GM12878 (cell line): ENCODE data around the gene CDH4. TPM values are rescaled to one million over a fixed set of nuclear protein-coding genes. Genes with fewer than 3 reads are reported as not detected.

ENCODE experiments used
- ATAC-seq: fragments of 200-7000 bp; cut with Tn5 transposase; 3 replicates; pipeline ENCODE4 v1.9.1; 2020; ENCODE audit warnings: mild to moderate bottlenecking, moderate library complexity
- BruUV-seq: library from RNA; stranded (reverse); fragments of 400-500 nt; replicated peaks from 2 replicates; lab custom pipeline; 2021; lab: Mats Ljungman, UMichigan
- CTCF ChIA-PET: fragments of 300-600 bp; sonication (Branson Sonifier 250); formaldehyde crosslinking; extraction: SDS; loops from one replicate; lab custom pipeline; 2021; ENCODE audit warnings: inconsistent platforms; lab: Yijun Ruan, JAX
- POLR2A ChIA-PET: fragments of 350-600 bp; formaldehyde crosslinking; extraction: SDS; loops from one replicate; lab custom pipeline; 2021; ENCODE audit warnings: inconsistent platforms; lab: Charles Lee
- RAD21 ChIA-PET: fragments of 300-600 bp; sonication (Branson Sonifier 250); formaldehyde crosslinking; loops from one replicate; lab custom pipeline; 2023; ENCODE audit warnings: antibody characterized with exemption; ENCODE audit not compliant: unreplicated experiment; lab: Charles Lee
- SMC1A ChIA-PET: fragments of 300-600 bp; sonication (Branson Sonifier 250); formaldehyde crosslinking; loops from one replicate; lab custom pipeline; 2023; ENCODE audit not compliant: unreplicated experiment, uncharacterized antibody; lab: Charles Lee
- DNase-seq: peaks from one replicate; pipeline ENCODE4 v3.0.0-alpha.2; 2011; ENCODE audit warnings: low read depth, low spot score
- FAIRE-seq: peaks from 3 replicates; lab custom pipeline; 2011; peaks lifted over from hg19 to GRCh38; lab: Jason Lieb, UNC
- H2AFZ ChIP-seq: 2 replicates; pipeline ENCODE4 v1.6.0; 2011; ENCODE audit warnings: low read depth, low read length, control low read depth; ENCODE audit not compliant: control insufficient read depth
- H3K27ac ChIP-seq: 2 replicates; pipeline ENCODE4 v1.5.1; 2011; ENCODE audit warnings: control low read depth; ENCODE audit not compliant: control insufficient read depth, insufficient read depth
- H3K27me3 ChIP-seq, 2 experiments: replicated peaks in 1 of 2; 2 replicates each; pipeline versions ENCODE4 v1.6.0 to v1.6.1; 2011; ENCODE audit warnings: low read length in 1 of 2; ENCODE audit not compliant: control insufficient read depth in 2 of 2, insufficient read depth in 2 of 2
- H3K36me3 ChIP-seq, 2 experiments: 2 replicates each; pipeline ENCODE4 v1.5.1; 2011; ENCODE audit warnings: low read length in 1 of 2; ENCODE audit not compliant: control insufficient read depth in 2 of 2, insufficient read depth in 2 of 2
- H3K4me1 ChIP-seq: 2 replicates; pipeline ENCODE4 v1.6.1; 2011; ENCODE audit warnings: mild to moderate bottlenecking, low read length, moderate library complexity, mixed read lengths; ENCODE audit not compliant: control insufficient read depth, insufficient read depth
- H3K4me2 ChIP-seq: 2 replicates; pipeline ENCODE4 v1.6.0; 2011; ENCODE audit warnings: control low read depth; ENCODE audit not compliant: control insufficient read depth, insufficient read depth
- H3K4me3 ChIP-seq: fragments of 200-600 bp; sonication (generic); 2 replicates; pipeline ENCODE4 v1.5.1; 2016
- H3K79me2 ChIP-seq: 2 replicates; pipeline ENCODE4 v1.6.0; 2011; ENCODE audit warnings: low read length; ENCODE audit not compliant: control insufficient read depth, insufficient read depth
- H3K9ac ChIP-seq: 2 replicates; pipeline ENCODE4 v1.8.0; 2011; ENCODE audit warnings: low read length, control low read depth, mixed read lengths; ENCODE audit not compliant: control insufficient read depth, insufficient read depth
- H3K9me3 ChIP-seq: replicated peaks from 3 replicates; pipeline ENCODE4 v1.5.1; 2011; ENCODE audit warnings: mild to moderate bottlenecking, low read length; ENCODE audit not compliant: control insufficient read depth, insufficient read depth
- H4K20me1 ChIP-seq: 2 replicates; pipeline ENCODE4 v1.6.0; 2011; ENCODE audit not compliant: control insufficient read depth, insufficient read depth
- ATF7 ChIP-seq: fragments of 450-650 bp; IDR thresholded peaks from 2 replicates; pipeline ENCODE4 v1.6.1; 2016; ENCODE audit warnings: low read depth, mild to moderate bottlenecking
- CBX5 ChIP-seq: sonication (generic); IDR thresholded peaks from 2 replicates; pipeline ENCODE4 v1.6.1; 2016; ENCODE audit warnings: low read depth, moderate library complexity, mild to moderate bottlenecking, inconsistent platforms
- CTCF ChIP-seq, 3 experiments: IDR thresholded peaks in 2 of 3; conservative IDR thresholded peaks in 1 of 3; 2 replicates each; pipeline ENCODE4 v1.5.1; 2011; ENCODE audit warnings: low read depth in 3 of 3, low read length in 3 of 3, mild to moderate bottlenecking in 3 of 3, control low read depth in 2 of 3, moderate library complexity in 2 of 3, inconsistent platforms in 1 of 3, mixed read lengths in 1 of 3; ENCODE audit not compliant: control insufficient read depth in 2 of 3, insufficient read depth in 1 of 3; ENCODE audit errors: extremely low read depth in 1 of 3
- EGR1 ChIP-seq, 2 experiments: IDR thresholded peaks; 1 replicate in 1 of 2; 2 replicates in 1 of 2; pipeline ENCODE4 v1.6.1; 2011 to 2012; ENCODE audit warnings: low read depth in 2 of 2, low read length in 2 of 2, borderline replicate concordance in 1 of 2, mild to moderate bottlenecking in 1 of 2, moderate library complexity in 1 of 2
- EZH2 ChIP-seq: IDR thresholded peaks from 2 replicates; pipeline ENCODE4 v1.6.1; 2012; ENCODE audit warnings: low read depth, mild to moderate bottlenecking, control low read depth, inconsistent platforms, low read length, borderline replicate concordance; ENCODE audit not compliant: control insufficient read depth
- HSF1 ChIP-seq: fragments of 150-350 bp; IDR thresholded peaks from 2 replicates; pipeline ENCODE4 v1.6.1; 2014; ENCODE audit warnings: mild to moderate bottlenecking, low read depth, low read length
- KDM1A ChIP-seq: fragments of 200-600 bp; sonication (generic); IDR thresholded peaks from 2 replicates; pipeline ENCODE4 v1.6.1; 2016; ENCODE audit warnings: borderline replicate concordance
- MYB ChIP-seq: fragments of 150-350 bp; IDR thresholded peaks from 2 replicates; pipeline ENCODE4 v1.6.1; 2014; ENCODE audit warnings: mild to moderate bottlenecking, low read depth, low read length, borderline replicate concordance
- RAD51 ChIP-seq: fragments of 450-650 bp; IDR thresholded peaks from 2 replicates; pipeline ENCODE4 v1.6.1; 2016; ENCODE audit warnings: moderate library complexity, mild to moderate bottlenecking, inconsistent platforms
- RELA ChIP-seq: fragments of 450-650 bp; IDR thresholded peaks from 2 replicates; pipeline ENCODE4 v1.8.0; 2014; ENCODE audit warnings: borderline replicate concordance; ENCODE audit not compliant: partially characterized antibody
- RELB ChIP-seq: fragments of 450-650 bp; IDR thresholded peaks from 2 replicates; pipeline ENCODE4 v1.6.1; 2017; ENCODE audit warnings: low read depth, mild to moderate bottlenecking, moderate library complexity
- RUNX3 ChIP-seq: IDR thresholded peaks from 2 replicates; pipeline ENCODE4 v1.6.1; 2012; ENCODE audit warnings: low read length, inconsistent platforms
- TCF7 ChIP-seq: IDR thresholded peaks from 2 replicates; pipeline ENCODE4 v1.6.1; 2014; ENCODE audit warnings: antibody characterized with exemption, borderline replicate concordance
- ZBTB33 ChIP-seq: fragments of 450-650 bp; IDR thresholded peaks from 2 replicates; pipeline ENCODE4 v1.6.1; 2017; ENCODE audit warnings: mild to moderate bottlenecking
- ZNF207 ChIP-seq: fragments of 450-650 bp; IDR thresholded peaks from 2 replicates; pipeline ENCODE4 v1.6.1; 2014; ENCODE audit warnings: antibody characterized with exemption, mild to moderate bottlenecking, borderline replicate concordance
- ZNF217 ChIP-seq: fragments of 450-650 bp; IDR thresholded peaks from 2 replicates; pipeline ENCODE4 v1.6.1; 2017; ENCODE audit warnings: antibody characterized with exemption, mild to moderate bottlenecking
- ZNF384 ChIP-seq: IDR thresholded peaks from 2 replicates; pipeline ENCODE4 v1.6.1; 2012; ENCODE audit warnings: low read depth, mild to moderate bottlenecking, low read length, improper control_type of control experiment, borderline replicate concordance
- ZNF622 ChIP-seq: fragments of 450-650 bp; IDR thresholded peaks from 2 replicates; pipeline ENCODE4 v1.6.1; 2017; ENCODE audit warnings: mild to moderate bottlenecking, inconsistent platforms
- WGBS: methylation state at CpG from one replicate; pipeline ENCODE4 v1.1.6; 2016; ENCODE audit warnings: low lambda C conversion rate; ENCODE audit not compliant: insufficient replicate concordance, insufficient coverage; ENCODE audit errors: missing lambda C conversion rate; 5-methylcytosine and 5-hydroxymethylcytosine counted together
- in situ Hi-C: fragments of 300-500 bp; cut with MboI; formaldehyde crosslinking; loops from 9 replicates; pipeline ENCODE4 v1.14.3; 2018; ENCODE audit warnings: mixed read lengths
- intact Hi-C: fragments of 100-400 bp; cut with micrococcal nuclease; formaldehyde crosslinking; loops from one replicate; pipeline ENCODE4 v1.14.2; 2022; ENCODE audit not compliant: unreplicated experiment
- polyA plus RNA-seq, 11 experiments: library from polyadenylated mRNA; depleted of rRNA in 4 of 11; unstranded in 6 of 11; stranded (reverse) in 5 of 11; fragments of >200 nt; fragmentation: Nextera tagmentation in 4 of 11; fragmentation: Illumina TruSeq in 1 of 11; extraction: Ambion mirVana in 4 of 11; extraction: Trizol in 1 of 11; gene quantifications; 1 replicate in 1 of 11; 2 replicates in 10 of 11; pipeline versions ENCODE4 v1.2.1 to v1.2.3, GENCODE V29; 2011 to 2016; ENCODE audit warnings: inconsistent platforms in 2 of 11, missing spikeins in 2 of 11, low read depth in 1 of 11
- total RNA-seq, 4 experiments: library from RNA; depleted of rRNA in 3 of 4; stranded (reverse); fragments of >200 nt in 3 of 4; fragmentation: Illumina TruSeq in 1 of 4; extraction: Trizol in 1 of 4; gene quantifications; 2 replicates each; pipeline versions ENCODE4 v1.2.1 to v1.2.3, GENCODE V29; 2013 to 2021

The CDH4 gene
- total and polyA plus RNA-seq, 10 of the 15 experiments (the other 5 are each of a cell fraction or from before 2014, with no cell fraction given) = not detected

DNA sequence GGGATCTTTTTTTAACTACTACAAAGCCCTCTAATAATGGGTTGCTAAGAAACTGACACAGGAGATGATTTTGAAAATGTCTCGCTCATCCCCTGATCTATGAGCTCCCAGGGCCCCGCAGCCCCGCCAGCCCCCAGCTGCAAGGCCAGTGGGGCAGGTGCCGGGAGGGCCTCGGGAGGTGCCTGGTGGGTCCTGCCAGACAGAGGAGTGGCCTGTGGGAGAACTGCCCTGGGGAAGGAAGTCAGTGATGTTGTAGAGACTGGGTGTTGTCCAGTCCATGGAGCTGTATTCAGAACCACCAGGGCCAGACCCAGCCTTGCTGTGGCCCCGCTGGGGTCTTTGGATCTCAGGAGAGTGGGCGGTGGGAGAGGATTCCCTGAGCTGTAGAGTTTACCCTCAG lies 554.9 kb downstream of the CDH4 start:
- ATAC-seq (no peak), FAIRE-seq (no peak), DNase-seq (no peak)
- no peak overlapping the region for H3K9ac ChIP-seq
- no peaks in the 10 kb centered on the region for H3K4me1 ChIP-seq
- H3K79me2 ChIP-seq = no peaks in the 10 kb centered on the region
- in situ Hi-C loops (no loop called here), intact Hi-C loops (no loop called here)
- no TSS peak for BruUV-seq
- H2AFZ ChIP-seq = no peak overlapping the region
- H3K27me3 ChIP-seq = no peaks in the 10 kb centered on the region; a peak in 2 of 4 replicates
- POLR2A ChIA-PET = no interaction called here
- H3K4me3 ChIP-seq = no peak overlapping the region
- RAD21 ChIA-PET = interaction anchor here (0.6 kb wide), 1 partner anchor 14 kb away, joined by 3 read pairs; no protein-coding TSS in a partner anchor
- no peak overlapping the region for H3K4me2 ChIP-seq
- H4K20me1 ChIP-seq = no peaks in the 10 kb centered on the region
- SMC1A ChIA-PET = no interaction called here
- H3K36me3 ChIP-seq = no peaks in the 10 kb centered on the region
- CTCF ChIA-PET = no interaction called here
- H3K9me3 ChIP-seq = no peaks in the 10 kb centered on the region
- H3K27ac ChIP-seq = no peak overlapping the region
- 39% methylated on average over 7 of the region's 7 CpGs for WGBS
- TF ChIP-seq EZH2 (no peak), KDM1A (no peak), EGR1 (IDR thresholded peaks at IDR 0.05; ENCODE audit: borderline replicate concordance in 1 of 2, low read depth in 2 of 2, low read length in 2 of 2) (no peak), TCF7 (no peak), RELA (no peak), RUNX3 (no peak), ZNF384 (no peak), RAD51 (no peak), CBX5 (no peak), ZNF207 (no peak), MYB (no peak), CTCF (IDR thresholded peaks at IDR 0.05 in 2 of 3, conservative IDR thresholded peaks at IDR 0.05 in 1 of 3; ENCODE audit: control insufficient read depth in 2 of 3, extremely low read depth in 1 of 3, insufficient read depth in 1 of 3, low read depth in 3 of 3, low read length in 3 of 3) (no peak), RELB (no peak), ZNF217 (no peak), ZBTB33 (no peak), ZNF622 (no peak), ATF7 (no peak), HSF1 (no peak)
